HG03139 (cell line): Measurements from ENCODE around the gene DMBT1.

Experiments
- ATAC-seq: cut with Tn5 transposase; IDR thresholded peaks from one replicate; pipeline ENCODE4 v1.9.1; 2021; ENCODE audit not compliant: unreplicated experiment

Gene DMBT1

DNA sequence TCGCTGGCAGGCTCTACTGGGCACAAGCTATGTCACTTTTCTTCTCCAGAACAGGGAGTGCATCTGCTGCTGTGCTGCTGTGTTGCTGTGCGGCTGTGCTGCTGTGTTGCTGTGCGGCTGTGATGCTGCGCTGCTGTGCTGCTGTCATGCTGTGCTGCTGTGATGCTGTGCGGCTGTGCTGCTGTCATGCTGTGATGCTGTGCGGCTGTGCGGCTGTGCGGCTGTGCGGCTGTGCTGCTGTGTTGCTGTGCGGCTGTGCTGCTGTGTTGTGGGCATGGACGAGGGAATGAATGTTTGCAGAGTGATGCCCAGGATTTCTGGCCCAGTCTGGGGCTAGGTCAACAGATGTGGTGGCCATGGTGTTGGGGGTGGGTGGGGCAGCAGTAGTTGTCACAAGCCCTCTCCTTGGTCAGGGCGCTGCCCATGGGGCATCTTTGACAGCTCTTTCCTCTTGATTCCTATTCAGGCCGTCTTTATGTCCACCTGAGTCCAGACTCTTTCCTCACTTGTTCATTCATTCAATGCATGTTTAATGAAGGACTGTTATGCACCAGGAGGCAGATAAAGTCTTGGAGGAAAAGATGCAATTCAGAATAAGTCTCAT, 83.5 kb downstream of the DMBT1 start:
- no peak for ATAC-seq

DNA sequence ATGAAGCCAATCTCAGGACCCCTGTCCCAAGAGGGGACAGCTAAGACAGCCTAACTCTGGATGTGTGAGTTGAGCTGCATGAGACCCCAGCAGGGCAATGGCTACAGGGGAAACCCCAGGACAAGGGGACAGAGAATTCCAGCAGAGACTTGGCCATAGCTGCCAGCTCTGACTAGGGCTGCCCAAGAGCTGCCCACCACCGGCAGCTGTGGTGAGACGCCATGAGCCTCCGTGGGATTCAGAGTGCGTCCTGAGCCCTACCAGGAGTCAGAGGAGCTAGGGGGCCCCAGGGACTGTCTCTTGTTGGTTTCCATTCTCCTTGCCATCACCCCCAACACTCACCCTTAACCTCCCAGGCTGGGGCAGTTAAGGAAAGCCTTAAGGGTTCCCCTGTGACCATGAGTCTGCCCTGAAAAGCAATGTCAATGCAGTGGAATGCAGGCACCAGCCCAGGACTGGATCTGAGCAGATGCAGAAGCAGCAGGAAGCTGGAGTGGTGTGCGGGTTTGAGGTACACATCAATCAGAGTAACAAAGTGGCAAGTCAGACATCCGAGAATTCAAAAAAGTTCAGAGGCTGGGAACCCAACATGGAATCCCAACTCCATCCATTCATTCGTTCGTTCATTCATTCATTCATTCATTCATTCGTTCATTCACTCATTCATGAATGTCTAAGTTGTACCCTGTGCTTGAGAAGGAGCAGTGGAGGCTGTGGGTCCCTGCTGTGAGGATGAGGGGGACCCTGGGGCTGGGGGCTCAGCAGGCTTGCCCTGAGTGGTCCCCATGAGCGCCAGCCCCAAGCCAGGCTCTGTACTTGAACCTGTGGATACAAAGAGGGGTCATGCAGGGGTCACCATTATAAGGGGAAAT, 86.2 kb downstream of the DMBT1 start:
- no peak for ATAC-seq

DNA sequence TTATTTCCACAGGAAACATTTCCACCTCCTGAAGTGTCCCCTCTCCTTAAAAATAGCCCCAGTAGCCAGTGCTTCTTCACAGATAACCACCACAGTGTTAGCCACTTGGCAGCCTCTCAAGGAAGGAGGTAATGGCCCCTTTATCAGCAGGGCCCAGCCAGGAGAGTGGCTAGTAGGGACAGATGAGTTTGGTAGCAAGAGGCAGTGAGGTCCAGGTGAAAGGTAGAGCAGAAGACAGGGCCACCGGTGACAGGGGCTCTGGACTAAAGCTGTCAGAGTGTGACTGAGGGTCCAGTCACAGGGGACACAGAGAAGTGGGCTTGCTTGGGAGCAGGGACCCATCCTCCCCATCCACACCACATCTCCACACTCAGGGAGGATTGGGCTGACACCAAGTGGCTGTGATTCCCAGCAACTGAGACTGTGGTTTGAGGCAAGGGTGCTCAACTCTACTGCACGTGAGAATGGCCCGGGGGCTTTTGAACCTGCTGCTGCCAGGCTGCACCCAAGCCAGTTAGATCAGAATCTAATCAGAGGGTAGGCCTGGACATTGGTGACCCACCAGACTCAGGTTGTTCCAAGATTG, 86.9 kb downstream of the DMBT1 start:
- ATAC-seq: no peak

DNA sequence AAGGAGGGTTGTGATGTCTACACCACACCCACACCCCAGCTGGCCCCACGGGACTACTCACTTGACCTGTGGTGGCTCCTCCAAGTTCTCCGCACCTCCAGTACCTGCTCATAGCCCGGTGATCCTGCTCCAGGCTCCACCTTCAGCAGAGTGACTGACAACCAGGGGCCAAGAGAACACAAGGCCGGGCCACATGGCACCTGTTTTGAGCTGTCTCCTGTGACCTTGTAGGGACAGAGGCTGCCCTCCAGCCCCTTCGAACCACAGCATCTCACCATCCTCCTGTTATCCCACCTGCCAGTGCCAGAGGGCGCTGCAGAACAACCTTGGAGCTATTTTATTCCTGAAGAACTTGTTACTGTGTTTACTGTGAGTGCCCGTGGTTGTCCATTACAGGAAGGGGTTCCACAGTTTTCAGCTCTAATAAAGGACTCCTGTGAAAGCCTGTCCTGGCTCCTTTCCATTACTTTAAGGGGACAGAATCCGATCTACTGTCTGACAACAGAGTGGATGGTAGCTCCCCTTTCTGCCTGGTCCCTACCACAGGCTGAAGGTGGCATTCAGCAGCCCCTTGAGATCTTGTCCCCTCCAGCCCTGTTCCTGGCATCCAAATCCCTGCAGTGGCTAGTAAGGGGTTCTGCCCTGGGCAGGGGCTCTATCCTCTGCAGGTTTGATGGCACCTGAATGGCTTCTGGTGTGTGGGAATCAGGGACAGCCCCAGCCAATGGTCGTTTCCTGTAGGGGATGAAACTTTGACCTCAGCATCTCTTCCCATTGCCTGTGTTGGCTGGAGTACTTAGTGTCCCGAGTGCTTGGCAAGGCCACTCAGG, 88.3 kb downstream of the DMBT1 start:
- no peak for ATAC-seq

DNA sequence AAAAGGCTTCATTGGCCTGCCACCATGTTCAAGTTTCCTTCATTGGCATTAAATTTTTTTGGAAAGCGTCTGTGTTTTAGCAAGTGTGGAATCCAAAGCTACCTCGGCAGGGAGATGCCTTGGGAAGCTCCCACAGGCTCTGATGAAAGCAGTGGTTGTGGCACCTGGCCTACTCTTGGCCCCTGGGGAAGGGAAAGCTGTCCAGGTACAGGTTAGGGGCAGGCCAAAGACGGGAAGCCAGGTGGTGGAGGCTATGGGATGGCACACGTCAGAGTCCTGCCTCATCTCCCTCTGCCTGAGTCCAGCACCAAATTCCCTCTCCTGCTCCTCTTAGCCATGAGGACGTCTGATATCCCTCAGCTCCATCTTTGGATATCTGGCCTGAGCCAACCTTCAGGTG, 89.3 kb downstream of the DMBT1 start:
- no peak for ATAC-seq

DNA sequence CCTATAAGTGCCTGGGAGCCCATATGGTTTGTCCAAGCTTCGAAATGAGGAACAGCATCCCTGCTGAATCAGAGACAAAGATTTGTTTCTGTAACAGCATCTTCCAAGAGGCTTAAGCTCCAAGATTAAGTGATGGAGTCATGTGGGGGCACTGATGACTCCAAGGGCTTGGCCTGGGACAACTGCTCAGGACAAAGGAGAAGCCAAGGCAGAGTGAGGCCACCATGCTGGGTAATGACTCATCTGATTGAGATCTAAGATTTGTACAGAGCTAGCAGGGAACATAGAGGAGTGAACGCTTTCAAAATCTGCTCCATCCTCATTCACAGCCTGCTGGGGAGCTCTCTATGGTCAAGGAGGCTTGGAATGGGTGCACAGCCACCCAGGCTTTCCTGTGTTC, 89.8 kb downstream of the DMBT1 start:
- no peak for ATAC-seq

DNA sequence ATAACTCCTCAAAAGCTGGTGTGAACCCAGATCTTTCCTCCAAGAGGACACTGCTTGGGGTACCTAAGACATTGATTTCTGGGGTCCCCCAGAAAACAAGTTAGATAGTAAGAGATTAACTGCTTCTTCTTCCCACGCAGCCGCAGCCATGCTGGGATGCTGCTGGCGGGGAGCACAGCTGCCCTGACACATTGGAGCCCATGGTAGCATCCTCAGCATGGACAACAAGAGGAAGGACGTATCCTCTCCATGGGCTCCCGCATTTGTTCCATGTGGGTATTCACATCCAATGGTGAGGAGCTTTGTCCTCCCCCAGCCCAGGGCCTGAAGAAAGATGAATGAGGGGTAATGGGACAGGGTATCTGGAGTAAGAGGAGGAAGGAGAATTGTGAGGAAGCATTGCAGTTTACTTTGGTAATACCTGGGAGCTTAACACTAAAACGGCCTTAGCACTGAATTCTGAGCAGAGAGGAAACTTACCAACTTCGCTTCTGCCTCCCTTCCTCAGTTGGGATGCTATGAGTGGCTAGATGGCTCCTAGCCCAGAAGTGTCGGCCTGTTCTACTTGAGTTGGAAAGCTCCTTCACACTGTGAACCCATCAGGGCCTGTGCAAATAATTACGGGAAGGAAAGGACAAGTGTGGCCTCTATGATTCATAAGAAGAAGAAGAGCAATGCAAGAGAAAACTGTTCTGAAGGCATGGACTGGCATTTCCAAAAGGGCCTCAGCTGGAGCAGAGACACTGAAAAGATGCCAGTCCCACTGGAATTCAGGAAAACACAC, 95.2 kb downstream of the DMBT1 start:
- no peak for ATAC-seq

DNA sequence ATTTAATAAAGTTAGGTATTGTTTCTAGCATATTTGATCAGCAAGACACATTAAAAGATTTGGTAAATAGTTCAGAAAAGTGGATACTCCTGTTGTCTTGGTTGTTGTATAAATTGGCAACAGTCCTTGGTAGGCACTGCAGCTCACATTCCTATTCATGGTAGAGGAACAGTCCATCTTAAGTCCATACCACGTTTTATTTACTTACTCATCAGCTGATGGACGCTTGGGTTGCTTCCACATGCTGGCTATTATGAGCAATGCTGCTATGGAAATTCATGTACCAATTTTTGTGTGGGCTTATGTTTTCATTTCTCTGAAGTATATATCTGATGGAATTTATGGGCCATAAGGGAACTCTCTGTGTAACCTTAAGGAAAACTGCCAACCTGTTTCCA, 95.8 kb downstream of the DMBT1 start:
- ATAC-seq: no peak

DNA sequence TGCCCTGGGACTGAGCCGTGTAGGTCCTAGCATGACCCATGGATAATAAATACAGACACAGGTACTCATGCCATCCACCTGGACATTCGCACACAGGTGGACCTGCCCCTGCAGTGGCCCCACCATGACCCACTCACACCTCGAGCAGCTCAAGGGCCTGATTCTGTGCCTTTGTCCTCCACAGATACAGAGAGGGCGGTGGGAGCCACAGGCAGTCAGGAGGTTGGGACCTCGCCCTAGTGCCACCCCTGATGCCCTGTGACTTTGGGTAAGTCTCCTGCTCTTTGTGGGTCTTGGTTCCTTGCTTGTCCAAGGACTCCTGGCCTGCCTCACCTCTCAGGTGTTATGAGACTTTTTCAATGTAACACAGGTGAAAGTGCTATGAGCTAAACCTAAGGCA, 96.2 kb downstream of the DMBT1 start:
- no peak for ATAC-seq

DNA sequence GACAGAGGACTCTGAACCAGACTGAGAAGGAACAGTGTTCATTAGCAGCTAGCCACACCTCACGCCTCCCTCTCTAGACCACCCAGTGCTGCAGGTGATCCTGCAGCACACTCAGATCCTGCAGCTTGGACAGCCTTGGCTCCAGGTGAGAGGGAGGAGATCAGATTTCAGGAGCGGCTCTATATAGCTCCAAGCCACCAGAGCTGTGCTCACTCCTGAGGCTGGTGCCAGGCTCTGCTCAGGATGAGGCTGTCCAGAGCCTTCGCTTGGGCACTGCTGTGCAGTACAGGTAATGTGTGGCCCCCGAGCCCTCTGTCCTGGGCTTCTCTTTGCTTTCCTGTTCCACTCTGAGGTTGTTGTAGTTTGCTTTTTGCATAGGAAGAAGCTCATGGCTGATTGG, 96.7 kb downstream of the DMBT1 start:
- ATAC-seq: no peak

DNA sequence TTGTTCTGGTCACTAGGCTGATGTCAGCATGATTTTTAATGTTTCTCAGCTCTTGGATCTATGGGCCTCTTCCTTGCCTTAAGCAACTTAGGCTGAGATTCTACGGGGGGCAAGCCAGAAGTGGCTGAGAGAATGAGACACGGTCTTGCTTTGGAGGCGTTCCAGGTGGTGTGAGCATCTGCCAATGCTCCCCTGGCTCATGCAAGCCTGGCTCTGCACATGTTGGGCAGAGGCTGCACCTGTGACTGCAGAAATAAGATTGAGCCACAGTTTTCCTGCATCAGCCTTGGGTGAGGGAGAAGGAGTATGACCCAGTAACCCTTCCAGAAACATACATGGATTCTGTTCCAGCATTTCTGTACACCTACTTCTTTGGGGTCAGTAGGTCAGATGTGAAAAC, 97.2 kb downstream of the DMBT1 start:
- ATAC-seq: no peak

DNA sequence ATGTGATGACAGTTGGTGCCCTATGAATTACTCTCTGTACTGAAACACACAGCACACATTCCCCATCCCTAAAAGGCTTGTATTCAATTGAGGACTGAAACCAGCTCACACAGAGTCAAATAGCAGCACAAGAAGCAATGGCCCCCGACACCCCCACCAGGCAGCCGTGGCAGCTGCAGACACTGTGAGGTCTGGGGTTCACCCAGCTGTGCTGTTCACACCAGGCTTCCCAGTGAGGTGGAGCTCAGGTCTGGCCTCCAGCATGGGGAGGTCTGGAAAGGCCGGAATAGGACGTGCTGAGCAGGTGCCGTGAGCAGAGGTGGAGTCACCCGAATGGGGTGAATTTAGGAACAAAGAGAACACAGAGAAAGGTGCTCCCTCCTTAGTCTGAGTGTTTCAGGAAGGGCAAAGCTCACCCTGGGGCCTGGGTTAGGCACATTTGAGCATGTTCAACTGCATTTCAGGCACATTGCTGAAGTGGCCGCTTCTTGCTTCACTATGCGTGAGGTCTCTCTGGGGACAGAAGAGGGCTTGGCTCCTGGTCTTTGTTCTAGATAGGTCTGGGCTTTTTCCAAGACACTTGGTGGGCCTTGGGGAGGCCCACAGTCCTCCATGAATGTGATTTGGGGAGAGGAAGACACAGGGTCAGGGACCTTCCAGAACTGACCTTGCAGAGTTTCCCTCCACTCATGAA, 97.9 kb downstream of the DMBT1 start:
- no peak for ATAC-seq

DNA sequence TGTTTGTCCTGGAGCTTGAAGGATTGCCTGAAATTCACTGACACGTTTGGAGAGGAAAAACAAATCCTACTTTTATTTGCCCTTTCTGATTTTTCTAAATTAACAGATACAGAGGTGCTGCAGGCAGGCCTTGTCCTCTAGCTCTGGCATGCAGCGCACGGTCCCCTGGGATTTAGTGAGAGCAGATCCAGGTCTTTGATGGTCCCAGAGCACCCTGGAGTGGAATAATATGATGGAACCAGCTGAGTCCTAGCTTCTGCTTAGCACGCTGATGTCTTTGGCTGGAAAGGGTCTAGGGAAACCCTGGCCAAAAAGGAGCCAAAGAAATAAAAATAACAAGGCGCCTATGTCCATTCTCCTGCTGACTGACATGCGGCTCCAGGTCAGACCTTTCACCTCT, 98.6 kb downstream of the DMBT1 start:
- ATAC-seq: no peak

DNA sequence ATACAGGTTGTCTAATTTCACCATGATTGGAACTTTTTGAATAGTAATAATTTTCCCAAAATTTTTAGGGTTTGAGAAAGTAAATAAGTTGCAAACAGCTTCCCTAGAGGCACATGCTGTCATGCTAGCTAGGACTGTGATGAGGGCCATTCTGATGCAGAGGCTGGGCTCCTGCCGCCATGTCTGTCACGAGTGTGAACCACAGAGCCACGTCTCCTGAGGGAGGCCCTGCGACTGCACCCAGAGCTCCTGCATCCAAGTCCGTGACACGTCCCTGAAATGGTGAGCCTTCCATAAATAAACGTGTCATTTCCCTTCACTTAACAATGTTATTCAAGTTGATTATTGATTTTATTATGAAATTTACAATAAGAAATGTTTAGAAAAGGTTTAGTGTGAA, 99.1 kb downstream of the DMBT1 start:
- ATAC-seq: no peak

DNA sequence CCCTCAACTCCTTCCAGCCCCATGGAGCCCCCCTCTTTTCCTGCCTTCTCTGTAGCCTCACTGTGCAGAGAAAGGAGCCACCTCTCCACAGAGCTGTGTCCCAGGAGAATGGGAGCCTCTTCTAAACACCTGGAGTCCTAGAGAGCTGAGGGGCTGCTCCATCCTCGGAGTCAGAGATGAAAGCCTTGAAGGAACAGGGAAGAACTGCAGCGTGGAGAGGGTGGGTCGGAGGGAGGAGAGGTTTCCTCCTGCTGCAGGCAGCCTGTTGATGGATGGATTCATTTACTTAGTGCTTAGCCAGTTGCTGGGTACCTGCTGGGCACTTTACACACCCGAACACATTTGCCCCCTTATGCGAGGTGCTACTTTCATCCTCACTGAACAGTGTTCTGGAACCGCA, 100.1 kb downstream of the DMBT1 start:
- no peak for ATAC-seq

DNA sequence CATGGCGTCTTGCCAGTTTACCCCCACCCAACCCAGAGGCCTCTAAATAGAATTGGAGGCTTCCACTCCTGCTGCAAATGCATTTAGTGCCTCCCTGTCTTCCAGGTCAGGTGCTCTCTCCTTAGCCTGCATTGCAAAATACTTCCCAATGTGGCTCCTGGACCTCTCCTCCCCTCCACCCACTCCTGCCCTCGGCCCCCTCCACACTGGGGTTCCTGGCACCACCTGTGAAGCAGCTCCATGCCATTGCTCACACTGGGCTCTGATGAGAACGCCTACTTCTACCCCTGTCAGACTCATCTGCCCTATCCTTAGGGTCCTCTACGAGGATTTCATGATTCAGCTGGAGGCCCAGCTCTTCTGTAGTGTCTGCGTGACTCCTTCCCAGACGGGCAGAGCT, 101.7 kb downstream of the DMBT1 start:
- no peak for ATAC-seq

DNA sequence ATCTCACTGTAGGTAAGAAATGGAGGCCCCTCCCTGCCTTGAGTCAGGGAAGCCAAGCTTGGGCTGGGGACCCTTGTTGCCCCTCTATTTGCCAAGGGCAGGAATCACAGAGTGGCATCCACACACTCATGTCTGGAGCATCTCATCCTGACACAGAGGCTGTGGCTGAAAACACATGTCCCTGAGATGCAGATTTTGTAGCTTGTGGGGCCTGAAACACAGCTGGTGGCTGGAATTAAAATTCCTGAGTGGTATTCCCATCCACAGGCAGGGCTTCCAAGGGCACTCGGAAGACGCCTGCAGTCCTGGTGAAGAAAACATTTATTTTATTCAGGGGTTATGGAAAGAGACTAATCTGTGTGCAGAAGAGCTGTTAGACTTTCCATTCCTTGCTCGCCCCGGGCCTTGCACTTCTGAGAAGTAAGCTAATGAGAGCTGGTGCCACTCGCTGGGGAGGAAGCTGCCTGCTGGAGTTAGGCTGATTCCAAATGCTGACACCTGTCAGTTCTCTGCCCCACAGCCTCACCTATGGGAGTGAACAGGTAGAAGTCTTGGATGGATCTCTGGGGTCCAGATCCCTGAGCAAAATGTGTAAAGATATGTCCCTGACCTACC, 103.1 kb downstream of the DMBT1 start:
- no peak for ATAC-seq

DNA sequence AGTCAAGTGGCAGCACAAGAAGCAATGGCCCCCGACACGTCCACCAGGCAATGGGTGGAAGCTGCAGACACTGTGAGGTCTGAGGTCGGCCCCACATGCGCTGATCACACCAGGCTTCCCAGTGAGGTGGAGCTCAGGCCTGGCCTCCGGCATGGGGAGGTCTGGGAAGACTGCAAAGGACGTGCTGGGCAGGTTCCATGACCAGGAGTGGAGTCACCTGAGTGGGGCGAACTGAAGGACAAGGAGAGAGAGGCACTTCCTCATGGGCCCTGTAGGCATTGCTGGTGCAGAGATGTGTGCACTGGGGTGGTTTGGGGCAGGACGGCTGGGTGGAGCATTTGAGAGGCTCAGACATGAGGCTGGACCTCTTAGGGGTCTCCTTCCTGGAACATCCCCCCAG, 103.9 kb downstream of the DMBT1 start:
- no peak for ATAC-seq

DNA sequence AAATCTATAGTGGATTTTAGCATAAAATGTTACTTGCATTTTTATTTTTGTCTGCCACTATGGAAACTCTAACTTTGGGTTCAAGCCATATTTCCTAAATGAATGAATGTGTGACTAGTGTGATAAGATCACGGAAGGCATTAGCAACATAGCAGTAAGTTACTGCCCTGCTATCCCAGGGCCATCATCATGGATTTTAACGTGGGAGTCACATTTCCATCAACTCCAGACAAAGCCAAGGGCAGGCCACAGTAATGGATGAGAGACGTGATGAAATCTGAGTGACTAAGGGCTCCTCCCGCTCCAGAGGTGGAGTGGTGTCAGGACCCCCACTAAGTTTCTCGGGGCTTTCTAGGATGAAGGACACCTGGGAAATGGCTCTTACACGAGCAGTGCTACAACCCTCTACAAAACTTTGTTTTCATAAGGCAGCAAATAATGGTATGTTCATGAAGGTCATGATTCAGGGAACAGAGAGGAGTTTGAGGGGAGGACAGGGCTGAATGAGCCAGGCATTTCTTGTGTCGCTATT, 104.8 kb downstream of the DMBT1 start:
- no peak for ATAC-seq
